Stimulated activated CD8-positive, alpha-beta memory T cell treated with anti-CD3 and anti-CD28 coated beads, Interleukin-15, amount 100 ng/mL, for 48 hours (primary cell): ENCODE measurements around the gene RAPGEF4.
A peak's percentile ranks its signal among the peaks of the same experiment; 100 is the strongest.

Source experiments
- DNase-seq, 2 donors: peaks; one replicate each; pipeline ENCODE4 v3.0.0-alpha.2; 2020; ENCODE audit warnings: low read depth in 2 of 2

Gene RAPGEF4

DNA sequence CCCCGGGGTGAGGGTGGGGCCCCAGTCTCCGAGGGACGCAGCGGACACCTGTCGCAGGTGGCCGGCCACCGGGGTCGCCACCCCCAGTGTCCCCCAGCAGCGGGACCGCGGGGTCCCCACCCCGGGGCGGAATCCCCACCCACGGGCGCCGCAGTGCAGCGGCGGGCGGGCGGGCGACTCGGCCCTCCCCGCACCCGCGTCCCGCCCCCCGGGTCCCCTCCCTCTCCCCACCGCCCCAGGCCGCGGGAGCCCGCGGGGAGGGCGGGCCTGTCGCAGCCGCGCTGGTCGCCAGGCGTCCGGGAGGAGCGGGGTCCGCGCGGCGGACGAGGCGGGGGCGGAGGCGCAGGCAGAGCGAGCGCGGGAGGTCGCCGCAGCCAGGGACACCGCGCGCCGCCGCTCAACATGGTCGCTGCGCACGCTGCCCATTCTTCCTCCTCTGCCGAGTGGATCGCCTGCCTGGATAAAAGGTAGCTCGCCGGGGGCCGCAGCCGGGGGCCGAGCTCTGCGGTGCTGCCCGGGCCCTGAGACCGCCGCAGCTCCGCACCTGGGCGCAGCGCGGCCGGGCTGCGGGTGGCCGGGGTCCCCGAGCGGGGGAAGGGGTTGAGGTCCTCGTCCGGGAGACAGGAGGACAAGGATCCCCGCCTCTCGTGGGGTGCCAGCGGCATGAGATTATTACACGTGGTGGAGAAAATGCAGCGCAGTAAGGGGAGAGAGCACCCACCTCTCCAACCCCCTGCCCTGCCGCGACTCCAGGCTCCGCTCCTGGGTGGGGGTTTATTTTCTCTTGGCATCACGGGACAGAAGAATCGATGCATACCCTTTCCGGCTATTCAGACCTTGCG, at the start of gene RAPGEF4:
Gene RAPGEF4, plus strand, starts transcription at position 264 of the 842 bp plus-strand sequence. Its CDS starts 139 bp downstream, at position 403.
- DNase-seq: no peak

DNA sequence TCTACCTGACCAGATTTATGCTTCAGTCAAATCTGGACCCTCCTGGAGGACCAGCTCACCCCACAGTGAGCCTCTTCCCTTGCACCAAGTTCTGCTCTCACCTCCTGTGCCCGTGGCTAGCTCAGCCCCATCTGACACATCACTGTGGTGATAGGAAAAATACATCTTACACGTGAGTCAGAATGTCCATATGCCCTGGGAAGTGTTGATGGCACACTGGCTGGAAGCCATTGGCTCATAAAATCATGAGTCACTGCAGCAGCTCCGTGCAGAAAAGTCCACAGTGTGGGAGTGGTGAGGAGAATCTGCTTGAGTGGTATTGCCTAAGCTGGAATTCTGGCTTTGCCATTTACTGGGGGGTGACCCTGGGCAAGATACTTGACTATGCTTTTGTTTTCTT, 42.6 kb upstream of the RAPGEF4 start:
- peak; percentile 30 to 39 for DNase-seq

DNA sequence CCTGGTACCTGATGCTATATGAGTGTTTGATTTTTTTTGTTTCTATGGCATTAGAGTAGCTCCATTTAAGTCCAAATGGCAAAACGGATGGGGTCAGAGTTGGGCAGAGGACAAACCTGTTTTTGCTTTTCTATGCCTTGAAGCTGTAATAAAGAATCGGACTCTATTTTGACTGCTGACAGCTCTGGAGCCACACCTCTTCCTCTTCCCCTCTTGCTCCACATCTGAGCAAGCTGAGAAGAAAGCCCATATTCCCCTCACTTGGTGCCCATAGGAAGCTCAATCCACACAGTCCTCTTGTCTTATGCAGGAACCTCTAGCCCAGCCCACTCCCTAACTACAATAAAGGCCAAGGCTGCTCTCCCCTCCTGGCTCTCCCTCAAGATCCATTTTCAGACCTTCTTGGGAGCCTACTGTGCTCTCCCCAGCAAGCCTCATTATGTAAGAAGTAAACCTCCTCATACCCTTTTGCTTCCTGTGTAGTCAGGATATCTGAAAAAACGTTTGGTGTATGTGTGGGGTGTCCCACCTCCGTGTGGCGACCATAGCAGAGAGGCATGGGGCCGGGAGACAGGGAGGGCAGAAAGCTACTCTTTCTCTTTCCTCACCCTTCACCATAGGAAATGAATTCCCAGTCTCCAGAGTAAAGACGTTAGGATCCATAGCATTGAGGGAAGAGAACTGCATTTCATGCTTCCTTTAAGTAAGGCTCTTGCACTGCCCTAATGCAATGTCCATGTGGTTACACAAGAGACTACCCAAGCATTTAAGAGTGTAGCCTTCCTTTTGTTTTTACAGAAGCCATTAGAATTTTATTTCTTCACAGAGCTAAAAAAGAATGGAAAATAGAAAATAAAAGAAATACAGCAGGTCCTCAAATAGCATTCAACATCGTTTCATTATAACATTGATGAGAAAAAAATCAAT, 41.9 kb upstream of the RAPGEF4 start:
- DNase-seq: no peak

DNA sequence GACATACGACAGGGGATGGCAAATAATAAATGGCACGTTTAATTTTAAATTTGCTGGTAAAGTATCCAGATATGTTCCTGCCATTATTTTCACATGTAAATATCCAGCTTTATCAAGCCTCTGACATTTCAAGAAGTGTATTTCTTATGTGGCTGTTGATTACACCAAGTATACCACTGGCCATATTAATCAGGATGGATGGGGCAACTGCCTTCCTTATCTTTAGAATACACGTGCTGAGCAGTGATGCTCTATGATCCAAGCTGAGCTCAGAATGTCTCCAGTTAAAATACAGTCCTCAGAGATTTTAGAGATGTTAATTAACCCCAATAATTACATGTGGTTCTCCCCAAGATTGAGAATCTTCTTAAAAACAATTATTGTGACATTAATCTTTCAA, 38.3 kb upstream of the RAPGEF4 start:
- no peak for DNase-seq

DNA sequence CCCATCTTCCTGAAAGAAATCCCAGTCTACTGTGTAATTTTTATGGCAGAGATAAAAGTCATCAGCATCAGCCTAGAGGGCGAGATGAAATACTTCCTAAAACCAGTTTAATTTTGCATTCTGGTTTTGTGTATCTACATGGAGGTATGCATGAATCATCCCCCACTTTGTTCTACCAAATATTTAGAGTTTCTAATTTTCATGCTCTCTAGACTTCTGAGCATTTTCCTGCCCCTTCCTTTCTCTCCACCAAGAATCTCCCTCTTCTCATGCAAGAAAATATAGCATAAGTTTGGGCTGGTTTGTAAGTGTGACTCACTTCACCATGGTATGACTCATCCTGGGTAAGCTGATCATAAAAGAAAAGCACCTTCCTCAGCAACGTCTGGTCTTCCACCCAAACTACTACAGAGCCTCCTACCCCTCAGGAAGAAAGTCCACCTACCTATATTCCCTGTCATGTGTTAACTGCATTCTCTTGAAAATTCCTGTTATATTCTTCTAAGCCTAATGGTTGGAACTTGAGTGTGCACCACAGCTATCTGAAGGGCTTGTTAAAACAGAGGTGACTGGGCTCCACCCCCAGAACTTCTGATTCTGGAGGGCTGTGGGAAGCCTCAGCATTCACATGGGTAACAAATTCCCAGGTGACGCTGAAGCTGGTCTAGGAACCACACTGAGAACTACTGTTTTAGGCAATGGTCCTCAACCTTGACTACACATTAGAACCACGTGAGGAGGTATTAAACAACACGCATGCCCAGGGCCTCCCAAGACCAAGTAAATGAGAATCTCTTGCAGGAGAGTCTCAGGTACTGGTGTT, 37.4 kb upstream of the RAPGEF4 start:
- DNase-seq: no peak

DNA sequence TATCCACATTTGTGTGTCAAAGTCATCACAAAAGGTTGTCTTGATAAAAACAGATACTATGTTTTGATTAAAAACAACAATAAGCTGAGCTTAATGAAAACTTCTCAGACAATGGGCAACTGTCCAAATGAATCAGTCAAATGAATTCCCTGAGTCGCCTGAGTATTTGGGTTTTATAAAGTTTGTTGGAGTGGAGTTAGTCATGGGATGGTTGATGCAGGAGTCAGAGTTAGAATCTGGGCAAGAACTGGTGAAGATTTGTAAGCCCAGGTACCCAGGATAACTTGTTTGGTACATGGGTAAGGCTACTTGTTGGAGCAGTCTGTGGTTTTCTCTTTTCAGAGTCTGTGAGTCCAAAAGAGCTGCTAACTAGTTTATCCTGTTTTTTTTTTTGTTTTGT, 34.4 kb upstream of the RAPGEF4 start:
- no peak for DNase-seq

DNA sequence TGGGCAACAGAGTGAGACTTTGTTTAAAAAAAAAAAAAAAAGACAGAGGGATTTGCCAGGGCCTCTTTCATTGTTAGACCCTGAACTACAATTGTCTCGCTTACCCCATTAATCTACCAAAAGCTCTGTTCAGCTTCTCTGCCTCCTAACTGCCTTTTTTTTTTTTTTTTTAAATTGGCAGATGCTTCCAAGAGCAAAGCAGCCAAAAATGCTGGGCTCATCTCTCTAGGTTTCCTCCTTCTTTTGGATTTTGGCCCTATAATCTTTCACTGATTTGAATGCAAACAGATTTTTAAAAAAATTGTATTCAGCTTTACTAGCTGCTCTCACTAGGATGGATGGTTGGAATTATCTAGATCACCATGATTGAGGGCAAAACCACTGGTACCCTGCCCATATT, 33.2 kb upstream of the RAPGEF4 start:
- DNase-seq: no peak

DNA sequence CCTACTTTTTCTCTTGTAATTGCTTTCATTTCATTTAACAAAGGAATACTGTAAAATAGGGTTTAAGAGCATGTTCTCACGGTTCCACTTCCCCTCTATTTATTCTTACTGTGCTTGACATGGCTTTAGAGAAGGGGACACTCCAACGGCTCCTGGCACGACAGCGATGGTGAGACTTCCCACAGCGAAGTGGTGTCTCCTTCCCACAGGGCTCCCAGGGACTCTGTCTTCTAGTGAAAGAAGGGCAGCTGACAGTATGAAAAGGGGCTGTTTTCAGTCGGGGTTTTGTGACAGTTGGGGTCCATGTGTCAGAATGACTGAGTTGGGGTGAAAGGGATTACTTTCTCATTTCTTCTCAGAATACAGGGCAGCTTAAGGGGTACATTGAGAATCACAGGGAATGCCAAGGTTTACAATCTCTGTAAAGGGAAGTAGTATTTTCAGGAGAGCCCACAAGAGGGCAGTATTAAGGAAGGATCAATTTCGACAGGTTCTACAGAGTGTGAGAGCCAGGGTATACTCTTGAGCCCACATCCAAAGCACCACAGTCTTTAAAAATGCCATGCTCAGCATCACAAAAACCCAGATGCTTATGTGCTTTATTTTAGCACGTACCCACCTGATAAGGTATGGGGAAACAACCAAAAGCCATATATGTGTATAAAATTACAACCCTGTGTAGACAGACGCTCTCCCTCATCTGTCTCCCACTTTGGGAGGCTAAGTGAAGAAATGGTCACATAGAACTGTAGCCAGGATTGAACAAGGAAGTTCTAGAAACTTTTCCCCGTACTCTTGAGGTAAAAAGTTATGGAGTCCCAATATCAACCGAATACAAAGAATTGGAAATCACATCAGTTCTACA, 31.3 kb upstream of the RAPGEF4 start:
- no peak for DNase-seq

DNA sequence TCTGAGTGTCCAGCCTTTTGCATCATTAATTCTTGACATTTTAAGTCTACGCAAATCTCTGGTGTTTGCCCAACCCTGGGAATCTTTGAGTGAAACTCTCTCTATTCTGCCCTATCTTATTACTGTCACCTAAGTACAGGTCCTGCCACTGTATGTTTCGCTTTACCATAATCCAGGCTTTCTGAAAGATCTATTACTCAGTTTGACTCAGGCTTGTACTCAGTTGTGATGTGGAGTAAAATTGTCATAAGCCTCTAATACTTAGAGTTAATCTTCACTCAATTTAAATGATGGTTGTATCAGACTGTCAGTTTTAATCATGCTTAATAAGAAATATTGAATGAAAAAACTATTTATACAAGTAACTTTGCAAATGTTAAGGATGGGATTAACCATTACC, 30.3 kb upstream of the RAPGEF4 start:
- DNase-seq: no peak

DNA sequence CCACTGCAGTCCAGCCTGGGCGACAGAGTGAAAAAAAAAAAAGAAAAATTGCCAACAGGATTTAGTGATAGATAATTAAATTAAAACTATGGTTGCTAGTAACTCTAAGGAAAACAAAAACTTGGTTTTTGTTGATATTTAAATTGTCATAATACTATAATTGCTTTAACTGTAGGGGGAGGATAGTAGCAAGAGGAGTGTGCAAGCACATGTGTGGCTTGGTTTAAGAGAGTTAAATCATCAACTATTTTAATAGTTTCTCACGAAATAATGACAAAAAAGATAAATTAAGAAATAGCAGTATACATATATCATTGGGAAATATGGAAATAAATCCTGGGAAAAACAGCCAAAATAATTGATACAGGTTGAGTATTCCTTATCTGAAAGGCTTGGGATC, 27.4 kb upstream of the RAPGEF4 start:
- DNase-seq: no peak

DNA sequence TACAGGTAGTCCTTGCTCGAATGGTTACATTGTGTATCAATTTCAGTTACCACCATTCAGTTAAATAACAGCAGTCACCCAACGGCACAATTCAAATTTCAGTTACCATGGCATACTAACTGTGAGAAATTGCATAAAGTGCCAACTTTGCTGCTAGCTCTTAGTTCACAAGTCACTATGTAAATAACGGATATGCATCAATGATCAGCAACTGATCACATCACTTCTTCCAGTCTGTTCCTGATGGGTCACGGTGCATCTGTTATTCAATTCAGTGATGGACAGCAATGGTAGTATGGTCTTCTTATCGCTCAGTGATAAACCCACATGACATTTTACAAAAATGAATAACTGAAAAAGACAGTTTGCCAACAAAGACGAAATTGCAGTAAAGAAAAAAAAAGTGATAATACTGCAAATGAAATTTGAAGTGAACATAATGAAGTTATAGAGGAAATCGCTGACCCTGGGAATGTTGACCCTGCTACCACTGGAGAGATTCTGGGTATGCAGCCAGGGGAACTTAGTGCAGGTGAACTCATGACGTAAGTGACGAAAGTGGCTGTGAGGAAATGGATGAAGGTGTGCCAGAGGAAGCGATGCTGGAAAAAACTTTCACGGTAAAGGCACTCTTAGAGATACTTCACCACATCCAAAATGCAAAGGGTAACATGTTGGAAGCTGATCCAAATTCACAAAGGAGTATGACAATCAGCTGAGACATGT, 25.9 kb upstream of the RAPGEF4 start:
- no peak for DNase-seq

DNA sequence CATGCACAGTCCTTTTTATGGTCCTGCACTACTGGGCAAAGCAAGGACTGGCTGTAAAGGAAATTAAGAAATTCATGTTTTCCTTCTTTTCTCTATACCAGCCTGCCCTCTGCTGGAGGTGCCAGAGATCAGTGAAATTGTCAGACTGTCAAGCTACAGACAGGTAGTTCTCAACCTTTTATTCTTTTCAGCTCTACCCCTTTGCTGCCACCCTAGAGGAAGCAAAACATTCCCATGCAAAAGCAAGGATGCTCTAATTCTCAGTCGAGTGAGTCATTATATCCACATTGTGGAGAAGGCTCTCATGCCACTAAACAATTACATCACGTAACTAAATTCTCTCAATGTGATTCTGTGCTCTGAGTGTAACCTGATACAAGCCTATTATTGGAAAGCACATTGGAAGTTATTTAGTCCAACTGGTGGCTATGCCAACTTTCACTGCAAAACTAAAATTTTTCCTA, 25.0 kb upstream of the RAPGEF4 start:
- DNase-seq: peak in 1 of 2 donors; percentile 13

DNA sequence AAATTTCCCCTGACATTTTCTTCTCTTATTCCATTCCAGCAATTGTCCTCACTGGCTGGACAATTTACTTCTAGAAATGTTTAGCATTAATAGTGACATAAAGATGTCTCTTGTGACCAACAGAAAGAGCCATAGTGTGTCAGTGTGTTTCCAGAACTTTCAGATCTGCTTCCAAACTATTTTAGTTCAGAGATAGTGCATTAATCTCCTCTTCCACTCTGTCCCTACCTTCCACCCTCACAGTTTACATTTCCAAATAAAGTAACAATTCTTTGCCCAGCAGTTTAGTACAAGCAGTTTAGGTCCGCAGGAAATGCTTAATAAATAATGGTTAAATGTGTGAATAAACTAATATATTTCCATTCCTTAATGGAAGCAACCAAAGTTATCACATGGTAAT, 24.5 kb upstream of the RAPGEF4 start:
- no peak for DNase-seq

DNA sequence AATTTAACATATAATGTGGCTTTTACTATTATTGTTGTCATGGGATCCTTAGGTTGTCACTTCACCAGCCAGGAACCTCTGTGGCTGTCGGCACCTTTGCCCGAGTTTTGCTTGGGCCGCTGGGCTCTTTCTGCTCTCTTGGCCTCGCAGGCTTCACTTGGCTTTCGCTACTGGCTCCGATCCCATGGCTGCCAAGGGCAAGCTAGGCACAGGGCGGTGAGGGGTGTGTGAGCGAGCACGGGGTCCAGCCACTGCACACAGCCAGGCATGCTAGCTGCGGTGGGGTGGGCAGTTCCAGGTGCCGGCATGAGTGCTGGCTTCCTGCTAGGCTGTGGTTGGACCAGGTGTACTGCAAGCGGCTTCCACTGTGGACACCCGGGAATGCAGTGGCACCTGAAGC, 23.4 kb upstream of the RAPGEF4 start:
- no peak for DNase-seq

DNA sequence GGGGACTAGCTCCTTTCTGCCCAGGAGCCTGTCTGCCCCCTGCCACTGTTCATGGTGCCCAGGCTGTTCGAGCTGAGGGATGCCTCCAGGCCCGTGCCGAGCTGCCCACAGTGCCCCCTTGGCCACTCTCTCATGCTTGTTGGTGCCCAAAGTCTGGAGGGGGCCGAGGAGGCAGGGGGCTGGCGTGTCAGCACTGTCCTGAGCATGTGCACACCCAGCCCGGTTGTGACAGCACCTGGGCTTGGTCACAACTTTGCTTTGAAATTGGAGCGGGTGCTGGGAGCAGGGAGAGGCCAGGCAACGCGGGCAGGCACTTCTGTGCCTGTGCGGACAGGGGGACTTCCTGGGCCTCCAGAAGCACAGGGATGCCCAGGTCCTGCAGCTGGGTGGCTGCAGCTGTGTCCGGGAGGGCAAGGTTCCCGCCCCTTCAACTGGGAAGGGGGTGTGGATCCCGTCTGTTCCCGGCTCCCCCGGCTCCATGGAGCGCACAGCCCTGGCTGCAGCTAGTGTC, 22.2 kb upstream of the RAPGEF4 start:
- no peak for DNase-seq

DNA sequence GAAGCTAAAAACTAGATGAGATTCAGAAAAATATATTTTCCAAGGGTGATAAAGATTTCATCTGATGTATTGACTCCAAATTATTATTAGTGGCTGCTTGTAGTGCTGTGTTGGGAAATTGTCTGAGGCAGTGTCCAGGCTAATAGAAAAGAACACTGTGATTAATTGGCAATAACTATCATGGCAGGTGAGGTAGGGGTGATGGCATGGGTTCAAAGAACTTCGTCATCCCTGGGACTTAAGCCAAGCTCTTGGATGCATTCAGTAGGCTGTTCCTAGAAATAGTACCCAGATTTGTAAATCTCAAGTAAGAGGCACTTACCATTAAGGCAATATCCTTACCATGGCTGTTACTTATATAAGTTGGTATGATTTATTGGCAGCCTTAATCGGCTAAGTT, 13.2 kb upstream of the RAPGEF4 start:
- DNase-seq: no peak

DNA sequence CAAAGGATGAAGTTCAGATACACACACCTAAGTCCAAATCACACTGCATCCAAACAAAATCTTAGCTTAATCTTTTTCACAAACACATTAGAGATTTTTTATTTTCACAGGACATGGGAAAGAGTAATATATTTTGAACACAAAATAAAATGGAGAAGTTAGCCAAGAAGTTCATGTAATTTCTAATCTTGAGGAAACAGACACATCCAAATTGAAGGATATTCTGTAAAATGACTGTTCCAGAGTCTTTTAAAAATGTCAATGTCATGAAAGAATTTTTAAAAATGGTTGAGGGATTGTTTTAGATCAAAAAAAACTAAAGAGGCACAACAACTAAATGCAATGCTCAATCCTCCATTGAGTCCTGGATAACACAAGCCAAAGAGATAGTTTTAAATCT, 12.4 kb upstream of the RAPGEF4 start:
- DNase-seq: no peak

DNA sequence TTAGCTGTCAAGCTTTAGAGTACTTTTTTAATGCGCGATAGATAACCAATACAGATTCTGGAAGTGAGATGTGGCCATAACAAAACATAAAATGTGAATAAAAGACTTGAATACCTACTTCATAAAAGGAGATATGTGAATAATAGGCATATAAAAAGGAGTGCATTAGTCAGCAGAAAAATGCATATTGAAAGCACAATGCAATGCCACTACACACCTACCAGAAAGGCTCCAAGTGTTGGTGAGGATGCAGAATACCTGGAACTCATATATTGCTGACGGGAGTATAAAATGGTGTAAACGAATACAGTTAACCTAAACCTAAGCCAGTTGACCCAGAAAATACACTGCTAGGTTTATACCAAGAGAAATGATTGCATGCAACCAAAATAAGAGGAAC, 10.9 kb upstream of the RAPGEF4 start:
- DNase-seq: no peak

DNA sequence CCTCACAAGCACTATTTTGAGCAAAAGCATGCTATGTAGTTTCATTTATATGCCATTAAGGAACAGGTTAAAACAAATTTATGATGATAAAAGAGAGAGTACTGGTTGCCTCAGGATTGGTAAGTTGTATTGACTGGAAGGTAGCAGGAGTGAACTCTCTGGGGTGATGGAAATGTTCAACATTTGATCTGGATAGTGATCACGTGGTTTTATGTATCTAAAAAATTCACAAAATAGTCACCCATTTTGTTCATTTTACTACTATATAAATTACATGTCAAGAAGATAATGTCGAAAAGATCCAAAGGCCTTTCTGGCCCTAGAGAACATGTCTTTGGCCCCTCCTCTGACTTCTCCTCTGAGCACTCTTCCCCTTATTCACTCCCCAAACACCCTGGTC, 10.4 kb upstream of the RAPGEF4 start:
- DNase-seq: no peak

DNA sequence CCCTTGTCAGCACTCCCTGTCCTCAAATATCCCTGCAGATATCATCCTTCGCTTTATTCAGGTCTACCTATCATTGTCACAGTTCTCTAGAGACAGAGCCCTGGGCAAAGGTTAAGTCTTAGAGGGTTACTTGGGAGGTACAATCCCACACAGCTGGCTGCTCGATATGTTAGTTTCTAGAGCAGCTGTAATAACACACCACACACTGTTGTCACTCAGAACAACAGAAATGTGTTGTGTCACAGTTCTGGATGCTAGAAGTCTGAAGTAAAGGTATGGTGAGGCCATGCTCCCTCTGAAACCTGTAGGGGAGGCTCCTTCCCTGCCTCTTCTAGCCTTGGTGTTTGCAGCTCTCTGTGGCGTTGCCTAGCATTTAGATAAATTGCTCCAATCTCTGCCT, 9.9 kb upstream of the RAPGEF4 start:
- no peak for DNase-seq
